ENCODE measurements around the gene ENO2. TPM values are rescaled to one million over a fixed set of nuclear protein-coding genes. Genes with fewer than 3 reads are reported as not detected.

ENO2 gene
- total RNA-seq, result 5.6 and 33.4 TPM in 2 replicates

DNA sequence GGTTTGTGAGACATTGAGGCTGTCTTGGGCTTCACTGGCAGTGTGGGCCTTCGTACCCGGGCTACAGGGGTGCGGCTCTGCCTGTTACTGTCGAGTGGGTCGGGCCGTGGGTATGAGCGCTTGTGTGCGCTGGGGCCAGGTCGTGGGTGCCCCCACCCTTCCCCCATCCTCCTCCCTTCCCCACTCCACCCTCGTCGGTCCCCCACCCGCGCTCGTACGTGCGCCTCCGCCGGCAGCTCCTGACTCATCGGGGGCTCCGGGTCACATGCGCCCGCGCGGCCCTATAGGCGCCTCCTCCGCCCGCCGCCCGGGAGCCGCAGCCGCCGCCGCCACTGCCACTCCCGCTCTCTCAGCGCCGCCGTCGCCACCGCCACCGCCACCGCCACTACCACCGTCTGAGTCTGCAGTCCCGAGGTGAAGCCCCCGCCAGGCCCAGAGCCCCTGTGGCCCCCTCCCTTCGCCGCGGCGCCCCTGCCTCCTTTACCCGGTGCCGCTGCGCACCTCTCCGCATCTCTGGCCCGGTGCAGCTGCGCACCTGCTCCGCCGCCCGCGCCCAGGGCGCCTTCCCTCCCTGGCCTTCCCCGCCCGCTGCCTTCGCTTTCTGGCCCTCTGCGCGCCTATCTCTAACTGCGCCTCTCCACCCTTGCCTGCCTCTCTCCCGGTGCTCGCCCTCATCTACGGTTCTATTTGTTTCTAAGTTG lies at the start of gene ENO2:
Gene ENO2 (plus strand): TSS at position 335 of the 701 bp plus-strand sequence. CDS start 1,253 bp downstream, outside the sequence.

DNA sequence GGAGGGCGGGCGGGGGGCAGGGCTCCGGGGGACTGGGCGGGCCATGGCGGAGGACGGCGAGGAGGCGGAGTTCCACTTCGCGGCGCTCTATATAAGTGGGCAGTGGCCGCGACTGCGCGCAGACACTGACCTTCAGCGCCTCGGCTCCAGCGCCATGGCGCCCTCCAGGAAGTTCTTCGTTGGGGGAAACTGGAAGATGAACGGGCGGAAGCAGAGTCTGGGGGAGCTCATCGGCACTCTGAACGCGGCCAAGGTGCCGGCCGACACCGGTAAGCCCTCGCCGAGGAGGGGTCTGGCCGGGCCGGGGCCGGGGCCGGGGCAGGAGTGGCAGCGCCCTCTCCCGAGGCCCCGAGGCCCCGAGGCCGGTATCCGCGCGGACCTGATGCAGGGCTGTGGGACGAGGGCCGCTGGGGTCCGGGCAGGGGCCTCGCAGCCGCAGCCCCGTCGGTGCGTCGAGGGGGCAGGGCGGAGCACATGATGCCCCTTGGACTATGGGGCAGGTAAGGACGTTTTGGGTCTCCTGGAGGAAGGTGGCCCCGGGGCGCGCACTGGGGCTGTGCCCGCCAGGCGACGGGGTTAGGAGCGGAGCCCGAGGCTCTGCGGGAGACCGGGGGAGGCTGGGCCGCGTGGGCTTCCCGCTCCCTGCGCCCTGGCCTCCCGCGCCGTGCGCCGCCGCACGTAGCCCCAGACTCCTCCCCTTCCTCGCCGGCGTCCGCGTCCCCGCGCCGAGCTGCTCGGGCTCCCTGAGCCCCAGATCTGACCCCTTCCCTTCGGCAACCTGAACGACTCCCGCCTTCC lies 46.8 kb upstream of the ENO2 start, which contains the start of gene TPI1:
Gene TPI1 (plus strand): TSS at position 119 of the 798 bp plus-strand sequence. CDS start 36 bp downstream, at position 155.

DNA sequence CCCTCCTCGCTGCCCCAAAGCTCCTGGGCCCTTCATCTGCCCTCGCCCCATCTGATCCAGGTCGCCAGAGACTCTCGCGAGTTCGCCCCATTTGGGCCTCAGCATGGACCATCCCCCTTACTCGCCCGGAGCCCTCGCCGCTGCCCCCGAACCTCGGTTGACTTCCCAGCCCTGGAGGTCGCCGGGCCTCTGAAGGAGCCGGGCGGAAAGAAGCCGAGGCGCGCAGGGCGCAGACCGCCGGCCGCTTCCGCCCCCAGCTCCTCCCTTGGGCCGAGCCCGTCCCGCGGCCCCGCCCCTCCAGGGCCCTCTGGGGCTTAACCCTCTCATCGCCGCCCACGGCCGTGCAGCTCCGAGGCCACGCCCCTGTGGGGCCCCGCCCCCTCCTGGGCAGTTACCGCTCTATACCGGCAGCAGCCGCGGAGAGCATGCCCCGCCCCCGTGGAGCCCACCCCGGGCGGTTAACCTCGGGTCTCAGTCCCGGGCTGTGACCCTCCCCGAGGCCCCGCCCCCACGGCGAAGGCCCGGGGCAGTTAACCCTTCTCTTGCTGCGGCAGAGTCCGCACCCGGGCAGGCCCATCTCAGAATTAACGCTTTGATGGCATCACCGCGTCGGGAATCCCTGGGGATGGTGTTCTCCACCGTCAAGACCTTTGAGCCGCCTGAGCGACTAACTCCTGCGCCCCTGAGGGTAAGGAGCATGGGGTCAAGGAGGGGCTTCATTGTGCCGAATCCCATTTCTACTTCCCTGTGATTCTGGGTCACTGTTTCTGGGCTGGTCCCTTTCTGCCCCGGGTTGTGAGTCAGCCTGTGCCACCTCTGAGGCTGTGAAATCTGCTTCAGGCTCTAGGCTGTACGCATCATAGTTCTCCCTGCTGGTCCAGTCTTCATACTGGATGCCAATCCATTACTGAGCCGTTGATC lies 41.0 kb upstream of the ENO2 start, which contains the start of gene SPSB2:
Gene SPSB2 (minus strand): TSS at position 210 of the 921 bp plus-strand sequence. CDS start 402 bp downstream, outside the sequence.

DNA sequence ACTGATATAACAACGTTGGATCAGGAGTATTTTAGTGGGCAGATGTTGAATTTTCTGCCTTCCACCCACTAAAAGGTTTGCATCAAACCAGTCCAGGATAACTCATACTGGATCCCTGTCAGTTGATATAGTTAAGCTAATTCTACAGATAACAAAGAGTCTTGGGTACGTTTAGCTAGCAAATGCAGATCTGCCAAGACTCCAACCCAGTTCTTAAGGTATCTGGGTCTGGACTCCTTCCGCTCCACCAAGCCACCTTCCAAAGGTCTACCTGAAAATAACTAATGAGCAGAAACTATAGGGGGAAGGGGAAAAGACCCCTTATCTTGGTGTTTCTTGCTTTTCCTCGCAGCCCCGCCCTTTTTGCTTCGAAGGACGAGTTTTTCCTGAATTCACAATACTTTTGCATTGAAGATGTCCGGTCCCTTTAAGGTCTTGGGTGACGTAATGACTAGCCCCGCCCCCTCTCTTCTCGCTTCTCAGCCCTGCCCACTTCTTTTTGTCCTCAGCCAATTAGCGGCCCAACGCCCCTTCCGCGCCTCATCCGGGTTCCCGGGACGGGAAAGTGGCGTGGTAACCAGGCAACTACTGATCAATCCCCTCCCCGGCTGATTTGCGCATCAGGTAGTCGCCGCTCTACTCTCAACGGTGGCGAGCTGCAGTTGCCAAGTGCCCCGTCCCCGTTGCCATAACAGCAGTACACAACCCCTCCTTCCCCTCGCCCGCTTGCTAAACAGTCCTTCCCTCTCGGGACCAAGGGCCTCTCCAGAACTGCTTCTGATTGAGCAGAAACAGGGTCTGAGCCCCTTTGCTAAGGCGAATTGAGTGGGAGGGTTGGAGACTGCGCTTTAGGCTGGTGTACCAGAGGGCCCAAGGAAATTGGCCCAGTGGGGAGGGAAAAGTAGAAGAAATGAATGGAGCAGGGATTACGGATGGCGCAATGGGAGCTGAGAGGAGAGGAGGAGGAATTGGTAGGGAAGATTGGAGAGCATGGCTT lies 9.8 kb upstream of the ENO2 start, which contains the start of gene LRRC23:
Gene LRRC23 (plus strand): TSS at position 543 of the 997 bp plus-strand sequence. CDS start 812 bp downstream, outside the sequence.

GRCh38 chr12:6927379-6928021 lies 13.1 kb downstream of the ENO2 start, which contains the start of gene ATN1:
Gene ATN1 (plus strand): TSS chr12:6927959. CDS start chr12:6934002, 6,043 bp downstream.

DNA sequence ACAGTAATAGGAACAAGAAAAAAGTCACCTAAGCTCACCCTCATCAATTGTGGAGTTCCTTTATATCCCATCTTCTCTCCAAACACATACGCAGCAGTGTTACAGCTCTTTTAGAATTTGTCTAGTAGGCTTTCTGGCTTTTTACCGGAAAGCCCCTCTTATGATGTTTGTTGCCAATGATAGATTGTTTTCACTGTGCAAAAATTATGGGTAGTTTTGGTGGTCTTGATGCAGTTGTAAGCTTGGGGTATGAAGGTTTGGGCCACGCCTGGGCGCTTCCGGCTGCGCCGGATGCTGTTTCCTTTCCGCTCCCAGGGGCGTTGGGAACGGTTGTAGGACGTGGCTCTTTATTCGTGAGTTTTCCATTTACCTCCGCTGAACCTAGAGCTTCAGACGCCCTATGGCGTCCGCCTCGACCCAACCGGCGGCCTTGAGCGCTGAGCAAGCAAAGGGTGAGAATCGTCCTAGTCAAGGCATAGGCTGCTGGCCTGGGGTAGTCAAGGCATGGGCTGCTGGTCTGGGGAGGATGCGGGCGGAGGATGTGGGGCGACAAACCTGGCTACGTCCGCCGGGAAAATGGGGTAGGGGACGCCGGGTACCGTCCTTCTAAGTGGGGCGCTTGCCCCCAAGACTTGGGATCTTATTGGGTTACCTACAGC lies 29.5 kb downstream of the ENO2 start, which contains the start of the genes C12orf57 and RNU7-1:
Gene C12orf57 (plus strand): TSS at position 301 of the 659 bp plus-strand sequence. CDS start 100 bp downstream, at position 401.
Gene RNU7-1 (plus strand): TSS at position 95 of the 659 bp plus-strand sequence.

GRCh38 chr12:6950811-6951540 lies 36.6 kb downstream of the ENO2 start, which contains the start of gene PTPN6:
Gene PTPN6 (plus strand): TSS chr12:6951356. CDS start chr12:6951513, 157 bp downstream.

Other genes starting within 250 kb of the ENO2 start
- 9.0 and 12.4 TPM in 2 replicates for gene ZNF384, start 225.2 kb upstream of the ENO2 start, total RNA-seq
- under 0.01 TPM in 1 of 2 replicates, not detected in the other for gene PIANP, start 213.8 kb upstream of the ENO2 start, total RNA-seq
- gene COPS7A, start 190.5 kb upstream of the ENO2 start, total RNA-seq, result 41.5 and 63.7 TPM in 2 replicates
- 78.1 and 83.2 TPM in 2 replicates for gene MLF2, start 161.4 kb upstream of the ENO2 start, total RNA-seq
- gene PTMS, start 148.2 kb upstream of the ENO2 start, total RNA-seq, result 78.6 and 93.1 TPM in 2 replicates
- under 0.01 and 0.09 TPM in 2 replicates for gene LAG3, start 142.1 kb upstream of the ENO2 start, total RNA-seq
- 0.09 TPM in 1 of 2 replicates, not detected in the other for gene CD4, start 125.1 kb upstream of the ENO2 start, total RNA-seq
- 6.4 and 10.2 TPM in 2 replicates for gene GPR162, start 92.8 kb upstream of the ENO2 start, total RNA-seq
- gene P3H3, start 86.2 kb upstream of the ENO2 start, total RNA-seq, result 57.4 and 81.5 TPM in 2 replicates
- gene GNB3, start 73.7 kb upstream of the ENO2 start, total RNA-seq, result 1.3 and 1.5 TPM in 2 replicates
- 5.0 and 14.8 TPM in 2 replicates for gene CDCA3, start 63.3 kb upstream of the ENO2 start, total RNA-seq
- gene USP5, start 62.4 kb upstream of the ENO2 start, total RNA-seq, result 82.9 and 94.1 TPM in 2 replicates
- 1,012 and 1,804 TPM in 2 replicates for gene TPI1, start 47.0 kb upstream of the ENO2 start, total RNA-seq
- 3.2 and 3.5 TPM in 2 replicates for gene SPSB2, start 41.3 kb upstream of the ENO2 start, total RNA-seq
- 3.0 and 7.5 TPM in 2 replicates for gene LRRC23, start 9.8 kb upstream of the ENO2 start, total RNA-seq
- gene ATN1, start 13.4 kb downstream of the ENO2 start, total RNA-seq, result 8.1 and 15.3 TPM in 2 replicates
- gene RNU7-1, start 29.2 kb downstream of the ENO2 start, total RNA-seq, result not detected in 2 replicates
- gene C12orf57, start 29.4 kb downstream of the ENO2 start, total RNA-seq, result 115 and 143 TPM in 2 replicates
- 0.09 and 0.19 TPM in 2 replicates for gene PTPN6, start 36.8 kb downstream of the ENO2 start, total RNA-seq
- gene PHB2, start 56.1 kb downstream of the ENO2 start, total RNA-seq, result 143 and 181 TPM in 2 replicates
- 37.2 and 38.7 TPM in 2 replicates for gene EMG1, start 56.3 kb downstream of the ENO2 start, total RNA-seq
- gene LPCAT3, start 103.9 kb downstream of the ENO2 start, total RNA-seq, result 4.5 and 5.4 TPM in 2 replicates
- gene C1S, start 146.1 kb downstream of the ENO2 start, total RNA-seq, result 0.18 and 2.7 TPM in 2 replicates
- gene C1R, start 177.9 kb downstream of the ENO2 start, total RNA-seq, result 1.2 and 2.4 TPM in 2 replicates
- 13.0 and 16.9 TPM in 2 replicates for gene C1RL, start 194.6 kb downstream of the ENO2 start, total RNA-seq
- gene RBP5, start 214.3 kb downstream of the ENO2 start, total RNA-seq, result 0.19 TPM in 1 of 2 replicates, not detected in the other
- gene CLSTN3, start 215.8 kb downstream of the ENO2 start, total RNA-seq, result 14.3 and 17.2 TPM in 2 replicates